K562 (cell line): ENCODE measurements around the gene GLIPR1L1. TPM values are rescaled to one million over a fixed set of nuclear protein-coding genes. Genes with fewer than 3 reads are reported as not detected.

Experiments used
- ARID3B ChIP-seq: fragments of 250-450 bp; sonication (Bioruptor Pico); IDR thresholded peaks from 2 replicates; pipeline ENCODE4 v1.4.0; 2020; ENCODE audit warnings: borderline replicate concordance
- CEBPZ ChIP-seq: fragments of 150-350 bp; IDR thresholded peaks from 2 replicates; pipeline ENCODE4 v1.6.1; 2014; ENCODE audit warnings: low read depth, mild to moderate bottlenecking, low read length, borderline replicate concordance
- ILF3 ChIP-seq: fragments of 450-650 bp; IDR thresholded peaks from 2 replicates; pipeline ENCODE4 v1.6.1; 2018; ENCODE audit warnings: antibody characterized with exemption, mild to moderate bottlenecking, moderate library complexity, borderline replicate concordance
- MIER1 ChIP-seq: fragments of 450-650 bp; IDR thresholded peaks from 2 replicates; pipeline ENCODE4 v1.6.1; 2016; ENCODE audit warnings: antibody characterized with exemption, mild to moderate bottlenecking, low read depth
- NR1H2 ChIP-seq: sonication (generic); formaldehyde crosslinking; IDR thresholded peaks from 2 replicates; pipeline ENCODE4 v1.4.0; 2020; ENCODE audit warnings: mild to moderate bottlenecking, missing genetic modification reagents
- PHB2 ChIP-seq: fragments of 450-650 bp; IDR thresholded peaks from 2 replicates; pipeline ENCODE4 v1.6.1; 2017; ENCODE audit warnings: low read depth
- POLR2H ChIP-seq: IDR thresholded peaks from 2 replicates; pipeline ENCODE4 v1.6.1; 2016; ENCODE audit warnings: missing genetic modification characterization, low read depth, mild to moderate bottlenecking, control low read depth, missing compliant biosample characterization, moderate library complexity
- RAD51 ChIP-seq: fragments of 450-650 bp; IDR thresholded peaks from 2 replicates; pipeline ENCODE4 v1.7.1; 2016; ENCODE audit warnings: low read depth, mild to moderate bottlenecking, borderline replicate concordance
- RCOR1 ChIP-seq, 2 experiments: IDR thresholded peaks; 2 replicates each; pipeline ENCODE4 v1.6.1; 2012; ENCODE audit warnings: low read depth in 2 of 2, low read length in 2 of 2, borderline replicate concordance in 1 of 2, improper control_type of control experiment in 1 of 2
- SMARCC2 ChIP-seq: fragments of 450-650 bp; IDR thresholded peaks from 2 replicates; pipeline ENCODE4 v1.6.1; 2017; ENCODE audit warnings: antibody characterized with exemption, moderate library complexity, mild to moderate bottlenecking, low read depth
- SMARCE1 ChIP-seq: fragments of 450-650 bp; IDR thresholded peaks from 2 replicates; pipeline ENCODE4 v1.7.1; 2016; ENCODE audit warnings: mild to moderate bottlenecking
- TOE1 ChIP-seq, 2 experiments: fragments of 450-650 bp in 1 of 2; sonication (generic) in 1 of 2; formaldehyde crosslinking in 1 of 2; IDR thresholded peaks; 2 replicates each; pipeline versions ENCODE4 v1.7.1 to v1.8.0; 2016 to 2022; ENCODE audit warnings: borderline replicate concordance in 2 of 2, mild to moderate bottlenecking in 2 of 2, antibody characterized with exemption in 1 of 2, inconsistent platforms in 1 of 2, low read depth in 1 of 2, missing genetic modification reagents in 1 of 2, moderate library complexity in 1 of 2
- ZBED1 ChIP-seq: IDR thresholded peaks from 2 replicates; pipeline ENCODE4 v1.6.1; 2014
- ZHX1 ChIP-seq: fragments of 150-350 bp; conservative IDR thresholded peaks from 2 replicates; pipeline ENCODE4 v1.6.1; 2014; ENCODE audit warnings: low read length
- ZNF232 ChIP-seq: sonication (generic); formaldehyde crosslinking; IDR thresholded peaks from 2 replicates; pipeline ENCODE4 v1.8.0; 2022; ENCODE audit warnings: mild to moderate bottlenecking, missing genetic modification reagents
- ZNF311 ChIP-seq: fragments of 250-450 bp; sonication (Bioruptor Pico); IDR thresholded peaks from 2 replicates; pipeline ENCODE4 v1.4.0; 2020; ENCODE audit warnings: mild to moderate bottlenecking, moderate library complexity
- ZNF436 ChIP-seq: fragments of 250-450, 450-650 bp; sonication (Bioruptor Pico); formaldehyde crosslinking; IDR thresholded peaks from 2 replicates; pipeline ENCODE4 v1.7.0; 2020; ENCODE audit warnings: mild to moderate bottlenecking
- polyA plus RNA-seq, 8 experiments: library from polyadenylated mRNA; depleted of rRNA in 4 of 8; stranded (reverse) in 5 of 8; unstranded in 3 of 8; fragments of >200 nt; fragmentation: Nextera tagmentation in 2 of 8; fragmentation: Illumina TruSeq in 1 of 8; extraction: Ambion mirVana in 2 of 8; extraction: Trizol in 1 of 8; gene quantifications; 2 replicates each; pipeline versions ENCODE4 v1.2.1 to v1.2.3, GENCODE V29; 2011 to 2014; ENCODE audit warnings: inconsistent platforms in 1 of 8, missing spikeins in 1 of 8
- total RNA-seq, 7 experiments: library from RNA; depleted of rRNA in 6 of 7; stranded (reverse); fragments of >200 nt in 6 of 7; fragmentation: Illumina TruSeq in 2 of 7; extraction: Trizol in 2 of 7; gene quantifications; 2 replicates each; pipeline versions ENCODE4 v1.2.1 to v1.2.3, GENCODE V29; 2011 to 2021; ENCODE audit warnings: low replicate concordance in 1 of 7

Gene GLIPR1L1
- total and polyA plus RNA-seq, 9 of the 15 experiments (the other 6 are each of a cell fraction or from before 2014, with no cell fraction given): not detected

GRCh38 chr12:75329918-75330826, 4.3 kb upstream of the GLIPR1L1 start, which contains the start of gene CAPS2 (continued):
- TF ChIP-seq POLR2H (tag): no peak
- 0 out of 2 replicates have a peak, but pooled peaks have one; percentile 17 for TF ChIP-seq SMARCE1
- TF ChIP-seq ZBED1: no peak
- TF ChIP-seq SMARCC2: no peak
- TF ChIP-seq ZNF232: peak; percentile 62; the same call in 1 of the 2 replicates
- no peak for TF ChIP-seq MIER1
- peak; percentile 74; the same call in 1 of the 2 replicates for TF ChIP-seq ZHX1
- no peak for TF ChIP-seq ZNF436 (CRISPR knock-in tag)
- TF ChIP-seq ILF3: no peak
- no peak for TF ChIP-seq RAD51
- no peak for TF ChIP-seq PHB2
- no peak for TF ChIP-seq CEBPZ
- TF ChIP-seq TOE1 (IDR thresholded peaks at IDR 0.05; ENCODE audit: borderline replicate concordance): peak; percentile 89
- TF ChIP-seq TOE1 (CRISPR knock-in tag; IDR thresholded peaks at IDR 0.05; ENCODE audit: borderline replicate concordance, low read depth): no peak
- no peak for TF ChIP-seq ARID3B (CRISPR knock-in tag)
- TF ChIP-seq NR1H2 (CRISPR knock-in tag): no peak
- TF ChIP-seq RCOR1 (IDR thresholded peaks at IDR 0.05; ENCODE audit: borderline replicate concordance in 1 of 2, low read depth in 2 of 2, low read length in 2 of 2): peak in 1 of 2 experiments; percentile 61; a peak in 2 of 4 replicates
- TF ChIP-seq ZNF311 (CRISPR knock-in tag): no peak
